ENCODE measurements around the gene PISD.

DNA sequence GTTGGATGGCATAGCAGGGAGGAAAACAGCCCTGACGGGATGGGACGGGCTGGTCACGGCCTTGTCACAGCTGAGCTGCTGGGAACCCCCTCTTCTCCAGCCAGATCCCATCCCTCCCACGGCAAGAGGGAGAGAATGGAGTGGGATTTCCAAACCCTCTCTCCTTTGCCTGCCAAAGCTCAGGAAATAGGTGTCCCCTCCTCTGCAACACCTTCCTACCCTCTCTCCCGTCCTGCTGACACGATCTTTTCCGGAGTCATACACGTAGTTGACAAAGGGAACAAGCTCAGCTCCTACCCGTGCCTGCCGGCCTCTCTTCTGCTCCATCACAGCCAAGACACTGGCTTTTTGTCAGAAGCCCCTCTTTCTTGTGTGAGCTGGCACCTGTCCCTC lies 48.1 kb downstream of the PISD start:
- TF ChIP-seq GATA2 (IDR thresholded peaks at IDR 0.05; ENCODE audit: low read depth, low read length): no peak
- TF ChIP-seq GATA3 (IDR thresholded peaks at IDR 0.05; ENCODE audit: low read depth, low read length): no peak

Data from SH-SY5Y (cell line).